ENCODE results near the gene ATG12.
A peak's percentile ranks its signal among the peaks of the same experiment; 100 is the strongest.
"Not testable (repeated sequence)": the region's sequence is repeated elsewhere in the genome, so short reads cannot be mapped to it uniquely, and the experiment has no call there.

ATG12 gene

GRCh38 chr5:115825948-115826347 lies 15.4 kb downstream of the ATG12 start:
- Mint-ChIP-seq H3K27me3 (peaks cover 14% of the 10 kb centered on the region), H3K4me3 (no peak overlapping the region), H3K27ac (no peak overlapping the region), H3K9me3 (peaks cover 8% of the 10 kb centered on the region), H3K4me1 (no peaks in the 10 kb centered on the region), H3K36me3 (peaks cover 24% of the 10 kb centered on the region)
- CTCF ChIA-PET, result interaction anchor here (1.0 kb wide), 1 partner anchor 13 kb away, joined by 4 read pairs; no protein-coding TSS in a partner anchor
- no peak for DNase-seq

- CTCF ChIA-PET, DNase-seq, H3K27ac Mint-ChIP-seq, H3K4me1 Mint-ChIP-seq, H3K9me3 Mint-ChIP-seq, H3K4me3 Mint-ChIP-seq: not testable (repeated sequence)
- peaks cover 22% of the 10 kb centered on the region for H3K36me3 Mint-ChIP-seq
- peaks cover 23% of the 10 kb centered on the region for H3K27me3 Mint-ChIP-seq
Measured at GRCh38 chr5:115824983-115825382, 16.4 kb downstream of the ATG12 start.

GRCh38 chr5:115820846-115821245 lies 20.5 kb downstream of the ATG12 start:
- CTCF ChIA-PET, result interaction anchor here (1.3 kb wide), 1 partner anchor 12 kb away, joined by 3 read pairs; no protein-coding TSS in a partner anchor
- H3K9me3 Mint-ChIP-seq, result peaks cover 4% of the 10 kb centered on the region
- no peak for DNase-seq
- no peak overlapping the region for H3K27ac Mint-ChIP-seq
- no peak overlapping the region for H3K4me3 Mint-ChIP-seq
- peaks cover 7% of the 10 kb centered on the region for H3K4me1 Mint-ChIP-seq
- H3K36me3 Mint-ChIP-seq, result no peaks in the 10 kb centered on the region
- H3K27me3 Mint-ChIP-seq, result peaks cover 51% of the 10 kb centered on the region

GRCh38 chr5:115818821-115819220 lies 22.5 kb downstream of the ATG12 start:
- Mint-ChIP-seq H3K4me1 (peaks cover 25% of the 10 kb centered on the region), H3K9me3 (no peaks in the 10 kb centered on the region), H3K27ac (no peak overlapping the region), H3K27me3 (peaks cover 63% of the 10 kb centered on the region), H3K4me3 (no peak overlapping the region), H3K36me3 (peaks cover 8% of the 10 kb centered on the region)
- no peak for DNase-seq
- CTCF ChIA-PET, result no interaction called here

GRCh38 chr5:115817386-115817785 lies 24.0 kb downstream of the ATG12 start:
- Mint-ChIP-seq H3K9me3 (no peaks in the 10 kb centered on the region), H3K36me3 (peaks cover 8% of the 10 kb centered on the region), H3K27ac (no peak overlapping the region), H3K4me1 (peaks cover 29% of the 10 kb centered on the region), H3K4me3 (no peak overlapping the region), H3K27me3 (peaks cover 74% of the 10 kb centered on the region)
- no peak for DNase-seq
- CTCF ChIA-PET, result no interaction called here

GRCh38 chr5:115816226-115817081 lies 24.9 kb downstream of the ATG12 start, which contains the start of gene CDO1:
CDO1 (minus strand) TSS chr5:115816659; CDS start chr5:115816397, 262 bp downstream.
- no peaks in the 10 kb centered on the region for H3K9me3 Mint-ChIP-seq
- CTCF ChIA-PET, result interaction anchor here (0.7 kb wide), 1 partner anchor 11 kb away, joined by 4 read pairs; no protein-coding TSS in a partner anchor
- peaks cover 29% of the 10 kb centered on the region for H3K4me1 Mint-ChIP-seq
- peaks cover 76% of the 10 kb centered on the region for H3K27me3 Mint-ChIP-seq
- peak; percentile 56 for DNase-seq
- peak within 1 kb of the TSS; percentile 65 for H3K4me3 Mint-ChIP-seq
- H3K27ac Mint-ChIP-seq, result no peak within 1 kb of the TSS
- peaks cover 8% of the 10 kb centered on the region for H3K36me3 Mint-ChIP-seq

- Mint-ChIP-seq H3K27ac (no peak overlapping the region), H3K36me3 (peaks cover 8% of the 10 kb centered on the region), H3K4me1 (peaks cover 34% of the 10 kb centered on the region), H3K4me3 (peak overlapping the region; percentile 65), H3K9me3 (no peaks in the 10 kb centered on the region), H3K27me3 (peaks cover 74% of the 10 kb centered on the region)
- no peak for DNase-seq
- CTCF ChIA-PET, result no interaction called here
Measured at GRCh38 chr5:115815693-115816225, 25.6 kb downstream of the ATG12 start.

GRCh38 chr5:115815006-115815692 lies 26.2 kb downstream of the ATG12 start:
- CTCF ChIA-PET, result no interaction called here
- Mint-ChIP-seq H3K4me3 (peak overlapping the region; percentile 58), H3K9me3 (no peaks in the 10 kb centered on the region), H3K4me1 (peaks cover 40% of the 10 kb centered on the region), H3K27me3 (peaks cover 69% of the 10 kb centered on the region), H3K27ac (no peak overlapping the region), H3K36me3 (peaks cover 8% of the 10 kb centered on the region)
- DNase-seq, result no peak

GRCh38 chr5:115813719-115814118 lies 27.6 kb downstream of the ATG12 start:
- CTCF ChIA-PET, result interaction anchor here (0.6 to 1.0 kb wide), 2 partner anchors 14 to 185 kb away, joined by 3 to 4 read pairs; no protein-coding TSS in a partner anchor
- Mint-ChIP-seq H3K9me3 (no peaks in the 10 kb centered on the region), H3K4me3 (no peak overlapping the region), H3K4me1 (peaks cover 54% of the 10 kb centered on the region), H3K36me3 (peaks cover 8% of the 10 kb centered on the region), H3K27me3 (peaks cover 54% of the 10 kb centered on the region), H3K27ac (no peak overlapping the region)
- DNase-seq, result peak; percentile 26

GRCh38 chr5:115812372-115812771 lies 29.0 kb downstream of the ATG12 start:
- peaks cover 67% of the 10 kb centered on the region for H3K4me1 Mint-ChIP-seq
- no peak overlapping the region for H3K27ac Mint-ChIP-seq
- DNase-seq, result no peak
- peaks cover under 1% of the 10 kb centered on the region for H3K9me3 Mint-ChIP-seq
- H3K4me3 Mint-ChIP-seq, result no peak overlapping the region
- H3K36me3 Mint-ChIP-seq, result peaks cover 9% of the 10 kb centered on the region
- CTCF ChIA-PET, result no interaction called here
- H3K27me3 Mint-ChIP-seq, result peaks cover 47% of the 10 kb centered on the region

- H3K36me3 Mint-ChIP-seq, result peaks cover 12% of the 10 kb centered on the region
- no peak overlapping the region for H3K4me3 Mint-ChIP-seq
- H3K4me1 Mint-ChIP-seq, result peaks cover 73% of the 10 kb centered on the region
- peaks cover 40% of the 10 kb centered on the region for H3K27me3 Mint-ChIP-seq
- peaks cover 2% of the 10 kb centered on the region for H3K9me3 Mint-ChIP-seq
- CTCF ChIA-PET, result no interaction called here
- H3K27ac Mint-ChIP-seq, result no peak overlapping the region
- no peak for DNase-seq
Measured at GRCh38 chr5:115811406-115811805, 30.0 kb downstream of the ATG12 start.

- Mint-ChIP-seq H3K4me1 (peaks cover 74% of the 10 kb centered on the region), H3K36me3 (peaks cover 15% of the 10 kb centered on the region), H3K27me3 (peaks cover 34% of the 10 kb centered on the region), H3K9me3 (peaks cover 2% of the 10 kb centered on the region), H3K4me3 (no peak overlapping the region), H3K27ac (no peak overlapping the region)
- DNase-seq, result no peak
- CTCF ChIA-PET, result interaction anchor here (1.3 kb wide), 1 partner anchor 176 kb away, joined by 6 read pairs; no protein-coding TSS in a partner anchor
Measured at GRCh38 chr5:115810761-115811160, 30.6 kb downstream of the ATG12 start.

- DNase-seq, result no peak
- no peak overlapping the region for H3K27ac Mint-ChIP-seq
- CTCF ChIA-PET, result interaction anchor here (1.1 to 1.3 kb wide), 3 partner anchors 10 to 175 kb away, joined by 3 to 6 read pairs (median 4); partner anchors contain the start of gene ATG12
Measured at GRCh38 chr5:115809946-115810345, 31.4 kb downstream of the ATG12 start.

GRCh38 chr5:115808066-115808465 lies 33.3 kb downstream of the ATG12 start:
- not testable (repeated sequence) for H3K36me3 Mint-ChIP-seq, H3K4me3 Mint-ChIP-seq, H3K9me3 Mint-ChIP-seq, DNase-seq, H3K27ac Mint-ChIP-seq, H3K27me3 Mint-ChIP-seq
- CTCF ChIA-PET, result interaction anchor here (1.7 kb wide), 1 partner anchor 13 kb away, joined by 3 read pairs; no protein-coding TSS in a partner anchor
- peaks cover 56% of the 10 kb centered on the region for H3K4me1 Mint-ChIP-seq

More at GRCh38 chr5:115809946-115810345, 31.4 kb downstream of the ATG12 start:
- H3K4me3 Mint-ChIP-seq, result no peak overlapping the region
- H3K9me3 Mint-ChIP-seq, result peaks cover 2% of the 10 kb centered on the region
- peaks cover 69% of the 10 kb centered on the region for H3K4me1 Mint-ChIP-seq
- peaks cover 11% of the 10 kb centered on the region for H3K36me3 Mint-ChIP-seq
- peaks cover 25% of the 10 kb centered on the region for H3K27me3 Mint-ChIP-seq
